Brain microvascular endothelial cell (primary cell): ENCODE results near the gene CEP112.
A peak's percentile ranks its signal among the peaks of the same experiment; 100 is the strongest.
"Not testable (repeated sequence)": the region's sequence is repeated elsewhere in the genome, so short reads cannot be mapped to it uniquely, and the experiment has no call there.

Source experiments
- DNase-seq: peaks from one replicate; pipeline ENCODE4 v3.0.0-alpha.2; 2020
- H3K27ac ChIP-seq: fragments of 250-450 bp; sonication (Bioruptor Pico); 2 replicates; pipeline ENCODE4 v1.5.1; 2020; ENCODE audit warnings: mild to moderate bottlenecking, moderate library complexity
- H3K27me3 ChIP-seq: fragments of 250-450 bp; sonication (Bioruptor Pico); replicated peaks from 2 replicates; pipeline ENCODE4 v1.5.1; 2020; ENCODE audit warnings: mild to moderate bottlenecking
- H3K36me3 ChIP-seq: fragments of 250-450 bp; sonication (Bioruptor Pico); replicated peaks from 2 replicates; pipeline ENCODE4 v1.5.1; 2020; ENCODE audit warnings: mild to moderate bottlenecking
- H3K4me3 ChIP-seq: 2 replicates; pipeline ENCODE4 v1.5.1; 2011; ENCODE audit warnings: low read depth, mild to moderate bottlenecking, control low read depth, low read length, moderate library complexity
- CTCF ChIP-seq: IDR thresholded peaks from 2 replicates; pipeline ENCODE4 v1.5.1; 2011; ENCODE audit warnings: low read depth, mild to moderate bottlenecking, moderate library complexity, low read length, control low read depth, inconsistent platforms; ENCODE audit errors: missing control alignments
- in situ Hi-C: cut with HindIII; loops from 2 replicates; pipeline ENCODE4 v1.10.0; 2017; ENCODE audit warnings: low sequenced_read_pairs, low pct_ligation_motif_present

The CEP112 gene

GRCh38 chr17:65786479-65786878, 405.5 kb downstream of the CEP112 start:
- Histone ChIP-seq H3K27me3 (no peaks in the 10 kb centered on the region), H3K36me3 (no peaks in the 10 kb centered on the region), H3K4me3 (no peak overlapping the region), H3K27ac (no peak overlapping the region)
- TF ChIP-seq CTCF, result no peak
- in situ Hi-C loops, result no loop called here
- DNase-seq, result no peak

- no peak overlapping the region for H3K4me3 ChIP-seq
- no peaks in the 10 kb centered on the region for H3K27me3 ChIP-seq
- in situ Hi-C loops, result no loop called here
- no peak for TF ChIP-seq CTCF
- peak overlapping the region; percentile 81 for H3K27ac ChIP-seq
- no peaks in the 10 kb centered on the region for H3K36me3 ChIP-seq
- DNase-seq, result peak; percentile 72
Observed at GRCh38 chr17:65785109-65785508, 406.8 kb downstream of the CEP112 start.

GRCh38 chr17:65783845-65784334, 408.0 kb downstream of the CEP112 start:
- H3K27ac ChIP-seq, result peak overlapping the region; percentile 81
- DNase-seq, result peak; percentile 87
- TF ChIP-seq CTCF, result no peak

GRCh38 chr17:65782104-65782706, 409.7 kb downstream of the CEP112 start:
- in situ Hi-C loops, H3K4me3 ChIP-seq, H3K27ac ChIP-seq, DNase-seq, H3K36me3 ChIP-seq, H3K27me3 ChIP-seq: not testable (repeated sequence)

More at GRCh38 chr17:65783845-65784334, 408.0 kb downstream of the CEP112 start:
- no peak overlapping the region for H3K4me3 ChIP-seq
- no peaks in the 10 kb centered on the region for H3K36me3 ChIP-seq
- in situ Hi-C loops, result no loop called here
- no peaks in the 10 kb centered on the region for H3K27me3 ChIP-seq

GRCh38 chr17:65780111-65780510, 411.8 kb downstream of the CEP112 start:
- DNase-seq, result no peak
- in situ Hi-C loops, result no loop called here
- TF ChIP-seq CTCF, result no peak
- Histone ChIP-seq H3K27me3 (no peaks in the 10 kb centered on the region), H3K36me3 (no peaks in the 10 kb centered on the region), H3K4me3 (no peak overlapping the region), H3K27ac (no peak overlapping the region)

GRCh38 chr17:65776890-65777289, 415.0 kb downstream of the CEP112 start:
- in situ Hi-C loops, result no loop called here
- TF ChIP-seq CTCF, result no peak
- H3K4me3 ChIP-seq, result no peak overlapping the region
- DNase-seq, result no peak
- H3K36me3 ChIP-seq, result no peaks in the 10 kb centered on the region
- no peak overlapping the region for H3K27ac ChIP-seq
- no peaks in the 10 kb centered on the region for H3K27me3 ChIP-seq
